ENCODE measurements around the gene DISC1. TPM values are rescaled to one million over a fixed set of nuclear protein-coding genes. Genes with fewer than 3 reads are reported as not detected.

DISC1 gene
- total RNA-seq, 1 experiment from 2014 or later: 2.1 TPM

DNA sequence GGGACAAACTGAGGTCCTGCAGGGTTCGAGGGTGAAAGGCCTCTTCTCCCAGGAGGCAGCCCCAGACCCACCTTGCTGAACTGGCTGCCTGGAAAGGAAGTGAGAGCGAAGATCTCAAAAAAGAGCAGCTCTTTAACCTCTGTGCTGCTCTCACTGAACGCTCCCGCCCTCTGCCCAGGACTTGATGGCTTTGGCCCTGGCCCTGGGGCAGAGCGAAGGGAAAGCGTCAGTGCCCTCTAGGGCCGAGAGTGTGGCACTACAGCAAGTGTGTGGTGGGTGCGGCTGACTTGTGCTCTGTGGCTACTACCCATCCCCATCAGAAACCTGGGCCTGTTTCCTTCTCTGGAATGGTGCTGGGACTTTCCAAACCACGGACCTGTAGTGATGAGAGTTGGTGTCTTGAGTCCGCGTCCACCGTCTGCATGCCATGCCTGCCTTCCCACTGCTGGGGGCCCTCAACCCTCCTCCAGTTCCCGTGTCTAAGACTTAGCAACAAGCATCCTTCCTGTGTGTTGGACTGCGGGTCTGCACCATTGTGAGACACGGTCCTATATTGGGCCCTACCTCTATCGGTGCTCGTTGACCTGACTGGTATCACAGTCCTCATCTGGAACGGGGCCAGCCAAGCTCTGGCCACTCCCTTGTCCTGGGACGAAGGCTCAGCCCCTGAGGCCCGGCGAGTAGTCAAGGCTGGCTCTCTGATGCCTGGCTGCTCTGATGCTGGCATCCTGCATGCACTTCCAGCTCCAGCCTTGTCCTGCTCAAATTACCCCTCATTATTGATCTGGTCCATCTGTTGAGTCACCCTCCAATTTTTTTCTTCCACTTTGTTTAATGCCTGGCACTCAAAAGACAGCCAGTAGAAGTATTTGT lies 180.3 kb downstream of the DISC1 start:
- CTCF ChIA-PET: interaction anchor here (0.7 to 2.3 kb wide), 10 partner anchors 10 to 126 kb away, joined by 3 to 13 read pairs (median 4); no protein-coding TSS in a partner anchor
- intact Hi-C loops (cut with micrococcal nuclease): loop anchor here (1.0 kb wide), 1 partner anchor 50 kb away; no protein-coding TSS in a partner anchor
- Mint-ChIP-seq H3K4me1 (ENCODE audit: insufficient read depth, unreplicated experiment) (peaks cover 31% of the 10 kb centered on the region), H3K27ac (ENCODE audit: low read depth, unreplicated experiment) (peak overlapping the region; percentile 65), H3K4me3 (ENCODE audit: unreplicated experiment) (no peak overlapping the region), H3K36me3 (ENCODE audit: insufficient read depth, unreplicated experiment) (no peaks in the 10 kb centered on the region), H3K27me3 (ENCODE audit: insufficient read depth, unreplicated experiment) (no peaks in the 10 kb centered on the region), H3K9me3 (ENCODE audit: unreplicated experiment) (peaks cover 8% of the 10 kb centered on the region)
- peak; percentile 92 for DNase-seq (ENCODE audit: unreplicated experiment)
- BruUV-seq (replicated peaks): no TSS peak
- TF ChIP-seq, protein P1, sequence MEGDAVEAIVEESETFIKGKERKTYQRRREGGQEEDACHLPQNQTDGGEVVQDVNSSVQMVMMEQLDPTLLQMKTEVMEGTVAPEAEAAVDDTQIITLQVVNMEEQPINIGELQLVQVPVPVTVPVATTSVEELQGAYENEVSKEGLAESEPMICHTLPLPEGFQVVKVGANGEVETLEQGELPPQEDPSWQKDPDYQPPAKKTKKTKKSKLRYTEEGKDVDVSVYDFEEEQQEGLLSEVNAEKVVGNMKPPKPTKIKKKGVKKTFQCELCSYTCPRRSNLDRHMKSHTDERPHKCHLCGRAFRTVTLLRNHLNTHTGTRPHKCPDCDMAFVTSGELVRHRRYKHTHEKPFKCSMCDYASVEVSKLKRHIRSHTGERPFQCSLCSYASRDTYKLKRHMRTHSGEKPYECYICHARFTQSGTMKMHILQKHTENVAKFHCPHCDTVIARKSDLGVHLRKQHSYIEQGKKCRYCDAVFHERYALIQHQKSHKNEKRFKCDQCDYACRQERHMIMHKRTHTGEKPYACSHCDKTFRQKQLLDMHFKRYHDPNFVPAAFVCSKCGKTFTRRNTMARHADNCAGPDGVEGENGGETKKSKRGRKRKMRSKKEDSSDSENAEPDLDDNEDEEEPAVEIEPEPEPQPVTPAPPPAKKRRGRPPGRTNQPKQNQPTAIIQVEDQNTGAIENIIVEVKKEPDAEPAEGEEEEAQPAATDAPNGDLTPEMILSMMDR (IDR thresholded peaks at IDR 0.05; ENCODE audit: unreplicated experiment): peak; percentile 64
- POLR2A ChIA-PET: interaction anchor here (0.9 to 1.1 kb wide), 3 partner anchors 9 to 61 kb away, joined by 3 read pairs; no protein-coding TSS in a partner anchor

DNA sequence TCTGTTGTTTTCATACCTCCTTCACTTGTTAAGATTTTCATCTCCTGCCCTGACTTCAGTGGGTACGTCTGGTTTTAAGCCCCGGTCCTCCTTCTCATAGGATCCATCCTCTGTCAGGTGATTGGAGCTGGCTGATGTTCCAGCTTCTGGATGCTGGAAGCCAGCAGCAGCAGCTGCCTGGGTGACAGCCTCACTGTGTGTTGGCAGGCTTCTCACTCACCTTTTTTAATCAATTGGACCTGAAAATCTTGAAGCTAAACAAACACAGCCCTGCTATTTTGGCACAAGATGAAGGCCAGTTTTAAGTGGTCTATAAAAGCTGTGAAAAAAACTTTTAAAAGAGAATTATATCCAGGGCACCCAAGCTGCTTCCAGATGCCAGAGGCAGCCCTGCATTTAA lies 181.0 kb downstream of the DISC1 start:
- peaks cover 27% of the 10 kb centered on the region for H3K4me1 Mint-ChIP-seq (ENCODE audit: insufficient read depth, unreplicated experiment)
- POLR2A ChIA-PET: interaction anchor here (1.0 kb wide), 1 partner anchor 10 kb away, joined by 3 read pairs; no protein-coding TSS in a partner anchor
- no peaks in the 10 kb centered on the region for H3K27me3 Mint-ChIP-seq (ENCODE audit: insufficient read depth, unreplicated experiment)
- no peak overlapping the region for H3K4me3 Mint-ChIP-seq (ENCODE audit: unreplicated experiment)
- DNase-seq (ENCODE audit: unreplicated experiment): no peak
- no peaks in the 10 kb centered on the region for H3K36me3 Mint-ChIP-seq (ENCODE audit: insufficient read depth, unreplicated experiment)
- H3K27ac Mint-ChIP-seq (ENCODE audit: low read depth, unreplicated experiment): peak overlapping the region; percentile 65
- H3K9me3 Mint-ChIP-seq (ENCODE audit: unreplicated experiment): peaks cover 8% of the 10 kb centered on the region
- TF ChIP-seq, protein P1 (IDR thresholded peaks at IDR 0.05; ENCODE audit: unreplicated experiment): no peak
- CTCF ChIA-PET: interaction anchor here (0.7 to 2.3 kb wide), 10 partner anchors 10 to 125 kb away, joined by 3 to 13 read pairs (median 4); no protein-coding TSS in a partner anchor
- intact Hi-C loops (cut with micrococcal nuclease): no loop called here
- BruUV-seq (replicated peaks): no TSS peak

DNA sequence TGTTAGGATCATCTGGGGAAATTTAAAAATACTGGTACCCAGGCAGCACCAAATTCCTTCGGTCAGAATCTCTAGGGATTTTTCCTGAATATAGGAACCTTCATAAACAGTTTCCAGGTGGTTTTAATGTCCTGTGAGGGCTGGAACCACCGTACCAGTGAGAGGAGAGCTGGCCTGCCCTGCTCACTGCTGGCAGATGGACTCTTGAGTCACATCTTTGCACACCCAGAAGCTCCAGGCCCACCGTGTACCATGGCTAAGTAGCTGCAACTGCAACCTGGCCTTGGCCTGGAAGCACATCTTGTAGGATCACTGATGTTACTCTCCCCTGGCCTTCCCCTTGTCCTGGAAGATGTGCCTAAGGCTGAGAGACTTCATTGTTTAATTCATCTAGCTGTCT lies 181.5 kb downstream of the DISC1 start:
- Mint-ChIP-seq H3K4me1 (ENCODE audit: insufficient read depth, unreplicated experiment) (peaks cover 25% of the 10 kb centered on the region), H3K27ac (ENCODE audit: low read depth, unreplicated experiment) (peak overlapping the region; percentile 65), H3K27me3 (ENCODE audit: insufficient read depth, unreplicated experiment) (no peaks in the 10 kb centered on the region), H3K4me3 (ENCODE audit: unreplicated experiment) (no peak overlapping the region), H3K9me3 (ENCODE audit: unreplicated experiment) (peaks cover 8% of the 10 kb centered on the region), H3K36me3 (ENCODE audit: insufficient read depth, unreplicated experiment) (no peaks in the 10 kb centered on the region)
- intact Hi-C loops (cut with micrococcal nuclease): no loop called here
- DNase-seq (ENCODE audit: unreplicated experiment): no peak
- POLR2A ChIA-PET: interaction anchor here (1.0 kb wide), 1 partner anchor 10 kb away, joined by 3 read pairs; no protein-coding TSS in a partner anchor
- CTCF ChIA-PET: interaction anchor here (0.7 to 2.3 kb wide), 8 partner anchors 10 to 125 kb away, joined by 3 to 13 read pairs (median 4); no protein-coding TSS in a partner anchor
- TF ChIP-seq, protein P1 (IDR thresholded peaks at IDR 0.05; ENCODE audit: unreplicated experiment): no peak
- no TSS peak for BruUV-seq (replicated peaks)

DNA sequence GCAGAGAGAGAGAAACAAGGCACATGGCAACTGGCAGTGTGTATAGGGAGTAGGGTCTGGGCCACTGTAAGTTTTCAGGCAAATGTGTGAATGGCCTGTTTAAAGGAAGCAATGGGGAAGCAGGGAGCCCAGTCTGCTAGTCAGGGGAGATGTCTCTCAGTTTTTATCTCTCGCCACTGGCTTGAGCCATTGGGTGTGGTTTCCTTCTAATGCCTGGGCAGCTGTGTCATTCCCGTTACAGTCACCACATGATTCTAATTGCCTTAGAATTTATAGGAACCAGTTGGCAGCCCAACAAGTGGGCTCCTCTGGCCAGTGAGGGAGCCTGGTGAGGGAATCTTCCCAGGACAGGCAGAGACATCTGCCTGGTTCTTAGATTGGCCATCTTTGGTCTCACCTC lies 182.4 kb downstream of the DISC1 start:
- CTCF ChIA-PET: interaction anchor here (0.7 to 2.0 kb wide), 3 partner anchors 57 to 395 kb away, joined by 3 to 10 read pairs (median 5); no protein-coding TSS in a partner anchor
- Mint-ChIP-seq H3K4me3 (ENCODE audit: unreplicated experiment) (no peak overlapping the region), H3K27me3 (ENCODE audit: insufficient read depth, unreplicated experiment) (no peaks in the 10 kb centered on the region), H3K9me3 (ENCODE audit: unreplicated experiment) (peaks cover 8% of the 10 kb centered on the region), H3K36me3 (ENCODE audit: insufficient read depth, unreplicated experiment) (no peaks in the 10 kb centered on the region), H3K27ac (ENCODE audit: low read depth, unreplicated experiment) (peak overlapping the region; percentile 65), H3K4me1 (ENCODE audit: insufficient read depth, unreplicated experiment) (peaks cover 23% of the 10 kb centered on the region)
- TF ChIP-seq, protein P1 (IDR thresholded peaks at IDR 0.05; ENCODE audit: unreplicated experiment): no peak
- DNase-seq (ENCODE audit: unreplicated experiment): peak; percentile 78
- intact Hi-C loops (cut with micrococcal nuclease): loop anchor here (1.0 kb wide), 1 partner anchor 19 kb away; no protein-coding TSS in a partner anchor
- no TSS peak for BruUV-seq (replicated peaks)
- POLR2A ChIA-PET: interaction anchor here (0.8 kb wide), 1 partner anchor 128 kb away, joined by 3 read pairs; no protein-coding TSS in a partner anchor

Measured in MCF 10A (cell line).